ENCODE results near the gene MT2A.

Gene MT2A

DNA sequence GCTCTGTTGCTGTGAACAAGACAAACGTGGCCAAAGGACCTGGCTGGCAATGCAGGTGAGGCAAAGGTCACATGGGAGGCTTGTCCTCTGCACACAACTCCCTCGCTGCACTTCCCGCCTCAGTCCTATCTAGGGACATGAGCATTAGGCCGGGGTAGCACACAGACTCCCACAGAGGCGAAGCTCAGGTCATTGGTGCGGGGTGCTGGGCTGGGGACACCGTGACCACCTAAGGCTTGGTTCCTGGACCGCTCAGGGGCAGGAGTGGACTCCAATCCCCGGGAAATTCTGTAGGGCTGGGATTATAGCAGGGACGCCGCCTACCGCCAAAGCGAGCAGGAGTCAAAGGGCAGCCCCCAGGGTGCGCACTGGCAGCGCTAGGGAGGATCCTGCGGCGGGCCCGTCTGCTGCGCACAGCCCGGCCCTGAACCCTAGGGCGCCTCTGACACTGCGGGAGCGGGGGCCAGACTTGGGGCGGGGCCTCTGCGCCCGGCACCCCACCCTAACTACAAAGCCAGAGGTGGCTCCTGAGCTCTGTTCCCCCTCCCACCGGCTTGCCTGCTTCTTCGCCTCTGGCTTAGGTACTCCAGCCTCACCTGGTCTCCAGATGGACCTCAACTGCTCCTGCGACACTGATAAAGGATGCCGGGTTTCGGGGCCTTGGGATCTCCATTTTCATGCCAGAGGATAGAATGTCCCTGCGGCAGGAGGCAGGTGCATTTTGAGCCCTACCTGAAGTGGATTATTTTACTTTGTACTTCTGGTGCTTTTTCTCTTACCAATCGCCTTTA is 39.5 kb downstream of the MT2A start:
- TF ChIP-seq POLR2A (IDR thresholded peaks at IDR 0.05; ENCODE audit: low read length): no peak

DNA sequence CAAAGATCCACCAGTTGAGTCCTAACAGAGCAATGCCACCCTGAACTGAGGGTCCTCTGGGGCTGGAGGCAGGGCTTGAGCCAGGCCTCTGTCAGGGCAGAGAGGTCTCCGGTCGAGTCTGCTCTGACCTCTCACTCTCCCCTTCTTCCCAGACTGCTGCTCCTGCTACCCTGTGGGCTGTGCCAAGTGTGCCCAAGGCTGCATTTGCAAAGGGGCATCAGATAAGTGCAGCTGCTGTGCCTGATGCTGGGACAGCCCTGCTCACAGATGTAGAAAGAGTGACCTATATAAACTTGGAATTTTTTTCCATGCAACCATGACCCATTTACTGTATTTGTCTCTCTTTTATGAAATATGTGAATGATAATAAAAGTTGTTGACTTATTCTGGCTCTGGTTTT is 40.9 kb downstream of the MT2A start:
- DNase-seq: no peak
- TF ChIP-seq GATA1 (IDR thresholded peaks at IDR 0.05; ENCODE audit: low read depth, low read length): no peak
- TF ChIP-seq POLR2A (IDR thresholded peaks at IDR 0.05; ENCODE audit: low read length): no peak

More for the DNA sequence above, 39.5 kb downstream of the MT2A start:
- no peak for DNase-seq

DNA sequence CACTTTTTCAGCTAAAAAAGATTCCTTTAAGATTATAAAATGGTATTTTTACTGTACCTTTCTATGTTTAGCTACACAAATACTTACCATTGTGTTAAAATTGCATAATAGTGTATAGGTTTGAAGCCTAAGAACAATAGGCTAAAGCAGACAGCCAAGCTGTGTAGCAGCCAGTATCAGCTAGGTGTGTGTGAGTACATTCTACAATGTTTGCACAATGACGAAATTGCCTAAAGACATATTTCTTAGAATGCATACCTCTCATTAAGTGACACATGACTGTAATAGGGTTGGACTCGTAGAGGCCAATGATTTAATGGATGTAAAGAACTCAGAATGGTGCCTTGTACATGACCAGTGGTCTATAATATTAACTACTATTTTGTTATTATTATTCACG is 41.4 kb downstream of the MT2A start:
- DNase-seq: no peak
- TF ChIP-seq POLR2A (IDR thresholded peaks at IDR 0.05; ENCODE audit: low read length): no peak
- no peak for TF ChIP-seq GATA1 (IDR thresholded peaks at IDR 0.05; ENCODE audit: low read depth, low read length)

DNA sequence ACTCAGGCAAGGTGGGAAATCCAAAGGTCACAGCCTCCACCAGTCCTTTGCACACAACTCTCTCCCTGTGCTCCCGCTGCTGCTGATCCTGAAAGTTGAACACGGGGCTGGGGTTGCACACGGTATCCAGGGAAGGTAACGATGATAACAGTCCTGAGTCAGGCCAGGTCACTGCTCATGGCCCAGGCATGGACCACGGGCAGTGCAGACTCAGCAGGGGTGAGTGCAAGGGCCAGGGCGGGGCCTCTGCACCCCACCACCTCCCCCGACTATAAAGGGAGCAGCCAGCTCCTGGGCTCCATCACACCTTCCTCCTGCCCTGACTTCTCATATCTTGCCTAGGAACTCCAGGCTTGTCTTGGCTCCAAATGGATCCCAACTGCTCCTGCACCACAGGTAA is 43.2 kb downstream of the MT2A start, which contains the start of gene MT1B:
Gene MT1B, plus strand, starts transcription at position 301 of the 400 bp plus-strand sequence. Its CDS starts 68 bp downstream, at position 369.
- TF ChIP-seq GATA1 (IDR thresholded peaks at IDR 0.05; ENCODE audit: low read depth, low read length) (no peak), POLR2A (IDR thresholded peaks at IDR 0.05; ENCODE audit: low read length) (no peak)
- no peak for DNase-seq

- TF ChIP-seq POLR2A (IDR thresholded peaks at IDR 0.05; ENCODE audit: low read length) (no peak), GATA1 (IDR thresholded peaks at IDR 0.05; ENCODE audit: low read depth, low read length) (no peak)
Measured at GRCh38 chr16:56652600-56652999, 44.2 kb downstream of the MT2A start.

GRCh38 chr16:56653218-56653617 is 44.8 kb downstream of the MT2A start:
- DNase-seq: no peak
- no peak for TF ChIP-seq GATA1 (IDR thresholded peaks at IDR 0.05; ENCODE audit: low read depth, low read length)
- no peak for TF ChIP-seq POLR2A (IDR thresholded peaks at IDR 0.05; ENCODE audit: low read length)

More at GRCh38 chr16:56652600-56652999, 44.2 kb downstream of the MT2A start:
- DNase-seq: no peak

DNA sequence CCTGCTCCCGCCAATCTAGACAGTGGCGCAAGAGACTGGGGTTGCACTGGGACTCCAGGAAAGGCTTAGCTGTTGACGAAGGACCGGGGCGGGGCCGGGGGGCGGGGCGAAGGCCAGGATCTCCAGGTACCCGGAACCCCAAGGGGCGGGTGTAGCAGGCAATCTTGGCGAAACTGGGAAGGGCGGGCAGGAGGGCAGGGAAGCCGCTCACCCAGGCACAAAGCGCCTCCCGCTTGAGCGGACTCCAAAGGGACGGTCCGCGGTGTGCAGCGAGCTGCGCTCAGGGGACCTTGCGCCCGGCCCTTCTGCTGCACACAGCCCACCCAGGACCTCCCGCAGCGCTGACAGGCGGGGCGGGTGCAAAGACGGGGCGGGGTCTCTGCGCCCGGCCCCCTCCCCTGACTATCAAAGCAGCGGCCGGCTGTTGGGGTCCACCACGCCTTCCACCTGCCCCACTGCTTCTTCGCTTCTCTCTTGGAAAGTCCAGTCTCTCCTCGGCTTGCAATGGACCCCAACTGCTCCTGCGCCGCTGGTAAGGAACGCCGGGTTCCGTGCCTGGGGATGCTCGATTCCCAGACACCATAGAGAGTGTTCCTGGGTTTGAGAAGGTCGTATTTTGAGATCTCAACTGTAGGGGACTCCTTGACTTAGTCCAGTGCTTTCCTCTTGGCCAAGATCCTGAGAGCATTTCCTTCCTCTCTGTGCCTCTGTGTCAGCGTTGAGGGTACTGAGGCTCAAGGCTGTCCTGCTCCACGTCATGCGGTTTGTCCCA is 49.4 kb downstream of the MT2A start, which contains the start of gene MT1F:
Gene MT1F, plus strand, starts transcription at position 405 of the 772 bp plus-strand sequence. Its CDS starts 100 bp downstream, at position 505.
- TF ChIP-seq GATA1 (IDR thresholded peaks at IDR 0.05; ENCODE audit: low read depth, low read length): no peak
- no peak for TF ChIP-seq POLR2A (IDR thresholded peaks at IDR 0.05; ENCODE audit: low read length)
- peak; percentile 9 to 33 for DNase-seq

DNA sequence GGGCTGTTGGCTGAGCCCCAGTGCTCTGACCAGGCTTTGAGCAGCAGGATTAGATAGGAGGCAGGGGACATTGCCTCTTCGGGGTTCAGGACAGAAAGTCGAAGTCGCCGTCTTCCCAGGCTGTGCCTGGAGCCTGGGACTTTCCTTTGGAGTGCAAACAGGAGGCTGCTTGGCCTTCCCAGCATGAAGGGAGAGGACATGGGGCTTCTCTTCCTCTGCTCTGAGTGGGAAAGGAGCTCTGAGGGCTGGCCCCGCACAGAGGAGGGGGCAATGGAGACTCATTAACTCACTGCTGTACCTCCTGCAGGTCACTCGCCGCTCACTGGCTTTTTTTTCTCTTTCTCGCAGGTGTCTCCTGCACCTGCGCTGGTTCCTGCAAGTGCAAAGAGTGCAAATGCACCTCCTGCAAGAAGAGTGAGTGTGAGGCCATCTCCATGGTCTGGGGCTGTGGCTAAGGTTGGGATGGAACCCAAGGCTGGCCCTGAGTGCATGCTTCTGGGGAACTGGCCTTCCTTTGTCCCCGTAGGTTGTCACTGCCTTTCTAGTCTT is 50.0 kb downstream of the MT2A start:
- TF ChIP-seq GATA1 (IDR thresholded peaks at IDR 0.05; ENCODE audit: low read depth, low read length) (no peak), POLR2A (IDR thresholded peaks at IDR 0.05; ENCODE audit: low read length) (no peak)

More for the DNA sequence above, 50.0 kb downstream of the MT2A start:
- DNase-seq: no peak
